ENCODE measurements around the gene SH2D6.

- TF ChIP-seq ZFX (IDR thresholded peaks at IDR 0.05; ENCODE audit: borderline replicate concordance) (no peak), CTCF (IDR thresholded peaks at IDR 0.05) (no peak)
Observed at GRCh38 chr2:85399183-85399455, 19.4 kb upstream of the SH2D6 start.

Data from 22Rv1 (cell line).